HG02870 (cell line): Measurements from ENCODE around the gene NPRL2.
A peak's percentile ranks its signal among the peaks of the same experiment; 100 is the strongest.
"Not testable (repeated sequence)": the region's sequence is repeated elsewhere in the genome, so short reads cannot be mapped to it uniquely, and the experiment has no call there.

Experiments used
- ATAC-seq: cut with Tn5 transposase; IDR thresholded peaks from one replicate; pipeline ENCODE4 v1.9.1; 2021; ENCODE audit warnings: mild to moderate bottlenecking, moderate library complexity; ENCODE audit not compliant: unreplicated experiment

Gene NPRL2

GRCh38 chr3:50314816-50315215 is 35.8 kb downstream of the NPRL2 start:
- ATAC-seq = no peak

- ATAC-seq = no peak
Measured at GRCh38 chr3:50314342-50314741, 36.2 kb downstream of the NPRL2 start.

GRCh38 chr3:50312041-50312440 is 38.5 kb downstream of the NPRL2 start:
- not testable (repeated sequence) for ATAC-seq

- ATAC-seq = no peak
Measured at GRCh38 chr3:50304601-50305000, 46.0 kb downstream of the NPRL2 start.

DNA sequence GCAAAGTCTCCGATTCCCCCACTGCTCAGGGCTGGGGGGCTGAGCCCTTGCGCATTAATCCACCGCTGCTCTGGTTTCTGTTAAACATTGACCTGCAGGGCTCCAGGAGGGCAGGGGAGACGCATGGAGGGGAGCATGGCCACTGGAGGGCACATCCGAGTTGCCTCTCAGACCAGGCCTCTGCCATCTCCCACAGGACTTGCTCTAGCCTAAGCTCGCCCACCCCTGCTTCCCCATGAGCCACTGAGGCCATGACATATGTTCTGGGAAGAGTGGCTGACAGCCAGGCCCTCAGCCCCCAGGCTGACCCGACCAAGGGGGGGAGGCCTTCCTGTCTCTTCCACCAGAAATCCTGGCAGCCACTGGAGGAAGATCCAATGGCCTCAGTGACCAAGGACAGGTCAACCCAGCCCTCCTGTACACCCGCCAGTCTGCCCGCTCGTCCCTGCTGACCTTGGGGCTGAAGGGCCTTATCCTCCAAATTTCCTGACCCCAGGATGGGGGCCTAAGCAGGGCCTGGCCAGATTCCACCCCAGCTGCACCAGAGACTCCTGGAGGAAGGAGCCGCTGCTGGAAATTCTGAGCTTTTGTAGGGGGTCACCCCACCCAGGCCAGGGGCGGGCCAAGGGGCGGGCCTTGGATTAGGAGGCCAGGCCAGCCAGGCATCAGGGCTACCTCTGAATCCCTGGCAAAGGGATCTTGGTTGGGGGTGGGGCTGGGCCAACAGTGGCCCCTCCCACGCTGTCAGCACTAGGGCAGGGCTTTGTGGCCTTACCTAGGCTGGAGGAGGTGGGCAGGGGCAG is 47.4 kb downstream of the NPRL2 start, which contains the start of gene HYAL1:
HYAL1 (minus strand) TSS at position 562 of the 803 bp plus-strand sequence. CDS start 618 bp downstream, outside the sequence.
- ATAC-seq = no peak

- ATAC-seq = no peak
Measured at GRCh38 chr3:50302095-50303012, 48.2 kb downstream of the NPRL2 start.

DNA sequence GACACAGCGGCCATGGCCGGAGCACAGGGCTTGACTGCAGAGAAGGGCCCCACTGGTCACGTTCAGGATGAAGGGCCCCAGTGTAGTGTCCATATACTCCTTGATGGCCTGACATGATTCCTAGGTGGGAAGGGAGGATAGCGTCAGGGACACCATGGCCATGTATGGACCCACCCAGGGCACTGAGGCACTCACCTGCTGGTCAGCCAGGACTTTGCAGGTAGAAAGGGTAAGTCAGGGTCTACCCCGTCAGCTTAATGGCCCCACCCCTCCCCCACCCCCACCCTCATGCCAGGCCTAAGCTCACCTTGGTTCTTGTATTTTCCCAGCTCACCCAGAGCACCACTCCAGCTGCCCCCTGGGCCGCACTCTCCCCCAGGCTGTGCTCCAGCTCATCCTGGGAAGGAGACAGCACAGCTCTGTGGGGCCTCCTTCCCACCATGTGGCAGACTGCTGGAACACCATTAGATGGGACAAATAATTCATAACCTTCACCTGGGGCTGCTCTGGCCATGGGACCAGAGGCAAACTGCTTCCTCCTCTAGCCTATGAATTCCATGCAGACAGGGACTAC is 49.8 kb downstream of the NPRL2 start:
- no peak for ATAC-seq

DNA sequence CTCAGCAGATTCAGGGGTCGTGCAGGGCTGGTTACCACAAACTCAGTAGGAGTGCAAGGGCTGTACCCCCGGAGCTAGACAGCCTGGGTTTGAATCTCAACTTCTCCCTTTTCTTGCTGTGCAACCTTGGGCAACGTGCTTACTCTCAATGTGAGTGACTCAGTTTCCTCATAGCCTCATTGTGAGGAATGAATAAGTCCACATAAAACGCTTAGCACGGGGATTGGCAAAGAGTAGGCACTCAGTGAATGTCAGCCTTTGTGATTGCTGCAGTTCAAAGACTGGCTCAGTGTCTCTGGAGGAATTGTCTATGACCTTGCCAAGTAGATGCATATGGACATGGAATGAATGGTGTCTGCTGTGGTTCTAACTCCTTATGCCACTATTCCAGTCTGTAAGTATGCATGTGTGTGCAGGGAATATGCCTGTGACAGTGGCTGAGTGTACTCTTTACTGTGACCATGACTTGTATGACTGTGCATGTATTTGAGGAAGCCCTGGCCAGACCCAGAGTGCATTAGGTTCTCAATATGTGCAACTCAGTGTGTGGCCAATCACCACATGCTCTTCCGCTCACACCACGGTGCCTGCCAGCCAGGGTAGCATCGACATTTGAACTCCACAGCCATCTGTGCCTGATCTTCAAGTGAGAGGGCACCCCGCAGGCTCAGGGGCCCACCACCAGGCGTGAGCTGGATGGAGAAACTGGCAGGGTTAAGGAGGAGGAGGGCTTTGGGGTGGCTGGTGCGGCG is 50.5 kb downstream of the NPRL2 start:
- ATAC-seq = no peak

DNA sequence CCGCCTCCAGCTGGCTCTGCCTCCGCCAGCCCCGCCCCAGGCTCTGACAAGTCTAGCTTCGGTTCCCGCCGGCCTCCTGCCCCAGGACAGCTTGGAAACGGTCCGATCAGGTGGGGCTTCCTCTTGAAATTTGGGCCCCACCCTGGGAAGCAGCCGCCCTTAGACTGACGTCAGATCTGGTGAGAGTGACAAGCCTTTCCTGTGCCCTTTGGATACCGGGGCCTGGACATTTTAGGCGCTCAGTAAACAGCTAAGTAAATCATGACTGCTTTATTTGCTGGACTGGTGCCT is 51.0 kb downstream of the NPRL2 start:
- ATAC-seq = no peak

- ATAC-seq = peak; percentile 89
Measured at GRCh38 chr3:50298836-50299637, 51.5 kb downstream of the NPRL2 start, which contains the start of the genes HYAL3 and NAA80. Gene HYAL3, minus strand, starts transcription at chr3:50299405. Its CDS starts 3,803 bp downstream, at chr3:50295602. Gene NAA80, minus strand, starts transcription at chr3:50299405. Its CDS starts 1,942 bp downstream, at chr3:50297463.

DNA sequence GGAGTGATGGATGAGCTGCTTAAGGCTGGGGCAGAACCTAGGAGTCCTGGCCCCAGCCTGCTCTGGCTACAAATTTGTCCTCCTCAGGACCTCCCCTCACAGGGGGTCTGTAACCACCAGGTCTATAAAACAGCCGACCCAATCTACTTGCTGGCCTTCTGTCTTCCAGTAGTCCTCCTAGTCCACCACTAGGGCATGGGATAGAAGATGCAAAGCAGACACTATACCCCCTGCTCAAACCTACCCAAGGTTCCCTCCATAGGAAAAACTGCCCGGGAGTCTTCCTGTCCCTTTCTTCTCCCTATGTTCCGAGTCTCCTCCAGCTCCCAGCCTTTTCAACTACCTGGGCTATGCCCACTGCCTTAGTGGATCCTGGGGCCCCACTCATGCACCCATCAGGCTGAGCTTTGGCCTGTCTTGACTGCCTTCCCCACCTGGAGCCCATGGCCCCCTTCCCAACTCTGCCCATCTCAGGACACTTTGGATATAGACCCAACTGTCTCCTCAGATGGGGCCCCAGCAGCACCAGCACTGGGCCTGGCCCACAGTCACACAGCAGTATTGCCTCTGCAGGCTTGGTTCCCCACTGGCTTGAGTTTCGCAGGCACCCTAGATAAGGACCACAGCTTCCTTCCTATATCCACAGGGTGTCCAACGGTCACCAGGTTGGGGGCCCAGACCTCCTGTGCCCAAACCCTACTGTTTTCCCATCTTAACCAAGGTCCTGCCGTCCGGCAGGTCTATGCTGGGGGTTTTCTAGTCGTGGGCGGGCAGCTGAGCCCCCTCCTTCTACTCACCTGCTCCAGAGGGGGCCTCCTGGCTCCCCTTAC is 52.5 kb downstream of the NPRL2 start:
- no peak for ATAC-seq

DNA sequence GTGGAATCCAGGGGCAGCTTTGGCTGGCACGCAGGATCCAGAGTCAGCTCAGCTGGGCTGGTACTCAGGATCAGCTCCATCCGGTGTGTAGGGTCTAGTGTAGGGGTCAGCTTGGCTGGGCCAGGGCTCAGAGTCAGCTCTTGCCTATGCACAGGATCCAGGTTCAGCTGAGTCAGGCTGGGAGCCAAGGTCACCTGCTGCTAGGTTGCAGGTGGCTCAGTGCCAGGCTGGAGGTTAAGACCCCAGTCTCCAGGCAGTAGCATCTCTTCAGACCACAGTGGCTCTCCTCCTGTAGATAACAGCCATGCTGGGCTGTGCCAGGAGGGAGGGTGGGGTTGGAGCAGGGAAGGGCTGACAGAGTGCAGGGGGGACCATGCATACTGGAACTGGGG is 53.2 kb downstream of the NPRL2 start:
- no peak for ATAC-seq
